K562 (cell line): ENCODE measurements around the gene SBF1. TPM values are rescaled to one million over a fixed set of nuclear protein-coding genes. Genes with fewer than 3 reads are reported as not detected.
"Not testable (repeated sequence)": the region's sequence is repeated elsewhere in the genome, so short reads cannot be mapped to it uniquely, and the experiment has no call there.

Source experiments
- ATAC-seq: fragments of 200-7000 bp; cut with Tn5 transposase; 3 replicates; pipeline ENCODE4 v1.9.1; 2020; ENCODE audit warnings: moderate library complexity
- BruUV-seq: library from RNA; stranded (reverse); fragments of 400-500 nt; replicated peaks from 2 replicates; lab custom pipeline; 2021; lab: Mats Ljungman, UMichigan
- CTCF ChIA-PET: fragments of 300-600 bp; formaldehyde crosslinking; extraction: SDS; loops from one replicate; lab custom pipeline; 2021; ENCODE audit warnings: low intra/inter-chr PET ratio; lab: Yijun Ruan, JAX
- POLR2A ChIA-PET: fragments of 300-600, 350-650 bp; sonication (Branson Sonifier 250); formaldehyde crosslinking; extraction: SDS; loops from one replicate; lab custom pipeline; 2021; ENCODE audit warnings: antibody characterized with exemption, inconsistent platforms; lab: Yijun Ruan, JAX
- DNase-seq, 4 experiments: peaks; one replicate each; pipeline versions ENCODE4 v3.0.0 to v3.0.0-alpha.2; 2011 to 2018; ENCODE audit warnings: low spot score in 3 of 4, mixed read lengths in 3 of 4; ENCODE audit errors: extremely low read depth in 1 of 4
- FAIRE-seq: peaks from 2 replicates; lab custom pipeline; 2011; peaks lifted over from hg19 to GRCh38; lab: Jason Lieb, UNC
- H2AFZ ChIP-seq: 2 replicates; pipeline ENCODE4 v1.6.0; 2011; ENCODE audit warnings: low read depth, low read length, control low read depth, inconsistent platforms
- H3K27ac ChIP-seq: fragments of 200-600 bp; 3 replicates; pipeline ENCODE4 v1.8.0; 2011; ENCODE audit warnings: low read depth, mild to moderate bottlenecking, control low read depth, inconsistent platforms, low read length, moderate library complexity, mixed read lengths; ENCODE audit errors: extremely low read depth
- H3K27me3 ChIP-seq, 2 experiments: fragments of 300-600 bp in 1 of 2; 2 replicates in 1 of 2; 3 replicates in 1 of 2; pipeline versions ENCODE4 v1.6.0 to v1.8.0; 2011; ENCODE audit warnings: inconsistent platforms in 2 of 2, low read length in 2 of 2, mild to moderate bottlenecking in 1 of 2, mixed read lengths in 1 of 2, moderate library complexity in 1 of 2; ENCODE audit not compliant: control insufficient read depth in 2 of 2, insufficient read depth in 2 of 2
- H3K36me3 ChIP-seq: fragments of 300-600 bp; 3 replicates; pipeline ENCODE4 v1.8.0; 2011; ENCODE audit warnings: mild to moderate bottlenecking, low read length, inconsistent platforms; ENCODE audit not compliant: control insufficient read depth, insufficient read depth
- H3K4me1 ChIP-seq, 2 experiments: fragments of 200-600 bp in 1 of 2; replicated peaks in 1 of 2; 2 replicates in 1 of 2; 3 replicates in 1 of 2; pipeline versions ENCODE4 v1.5.1 to v1.8.0; 2011; ENCODE audit warnings: inconsistent platforms in 2 of 2, low read length in 2 of 2, mild to moderate bottlenecking in 1 of 2, mixed read lengths in 1 of 2, moderate library complexity in 1 of 2; ENCODE audit not compliant: control insufficient read depth in 2 of 2, insufficient read depth in 2 of 2
- H3K4me2 ChIP-seq: 2 replicates; pipeline ENCODE4 v1.6.1; 2011; ENCODE audit warnings: low read length, control low read depth, inconsistent platforms, mixed read lengths; ENCODE audit not compliant: insufficient read depth
- H3K4me3 ChIP-seq: fragments of 200-600 bp; sonication (generic), shearing (Covaris generic); 2 replicates; pipeline ENCODE4 v1.5.1; 2016; ENCODE audit warnings: control low read depth, inconsistent platforms
- H3K79me2 ChIP-seq: fragments of 200-600 bp; 3 replicates; pipeline ENCODE4 v1.8.0; 2011; ENCODE audit warnings: low read length, inconsistent platforms; ENCODE audit not compliant: control insufficient read depth, insufficient read depth
- H3K9ac ChIP-seq, 2 experiments: 2 replicates each; pipeline versions ENCODE4 v1.6.0 to v1.6.1; 2011; ENCODE audit warnings: low read depth in 2 of 2, low read length in 2 of 2, control low read depth in 1 of 2, inconsistent platforms in 1 of 2, mild to moderate bottlenecking in 1 of 2, mixed read lengths in 1 of 2; ENCODE audit not compliant: insufficient read depth in 1 of 2
- H3K9me1 ChIP-seq: one replicate; pipeline ENCODE4 v1.6.0; 2011; ENCODE audit warnings: inconsistent platforms, mild to moderate bottlenecking, low read length, moderate library complexity; ENCODE audit not compliant: control insufficient read depth, insufficient read depth
- H3K9me3 ChIP-seq: replicated peaks from 2 replicates; pipeline ENCODE4 v1.5.1; 2011; ENCODE audit warnings: low read depth, low read length, inconsistent platforms; ENCODE audit not compliant: control insufficient read depth, insufficient read depth
- H4K20me1 ChIP-seq: replicated peaks from 2 replicates; pipeline ENCODE4 v1.6.1; 2011; ENCODE audit warnings: low read length, inconsistent platforms, mixed read lengths; ENCODE audit not compliant: control insufficient read depth, insufficient read depth
- BRCA1 ChIP-seq, 2 experiments: fragments of 450-650 bp in 1 of 2; sonication (generic) in 1 of 2; formaldehyde crosslinking in 1 of 2; IDR thresholded peaks; 2 replicates each; pipeline versions ENCODE4 v1.5.0 to v1.6.1; 2017 to 2020; ENCODE audit warnings: mild to moderate bottlenecking in 1 of 2, missing genetic modification reagents in 1 of 2
- HNRNPL ChIP-seq: fragments of 200-400 bp; formaldehyde crosslinking; IDR thresholded peaks from 2 replicates; pipeline ENCODE4 v1.6.1; 2017; ENCODE audit warnings: low read depth, mild to moderate bottlenecking, low read length
- SUPT5H ChIP-seq: fragments of 450-650 bp; IDR thresholded peaks from 2 replicates; pipeline ENCODE4 v1.6.1; 2016
- ZFP1 ChIP-seq: fragments of 450-650 bp; formaldehyde crosslinking; IDR thresholded peaks from 2 replicates; pipeline ENCODE4 v1.4.0; 2020; ENCODE audit warnings: mild to moderate bottlenecking, mixed read lengths
- ZNF507 ChIP-seq: conservative IDR thresholded peaks from 2 replicates; pipeline ENCODE4 v1.6.1; 2017; ENCODE audit warnings: missing genetic modification characterization, missing compliant biosample characterization
- WGBS: fragments of 100-300 bp; shearing (Covaris generic); methylation state at CpG from one replicate; pipeline ENCODE4 v1.1.6; 2016; ENCODE audit warnings: low coverage, mixed read lengths; ENCODE audit not compliant: insufficient coverage; ENCODE audit errors: missing lambda C conversion rate; 5-methylcytosine and 5-hydroxymethylcytosine counted together
- in situ Hi-C: fragments of 300-500 bp; cut with MboI; formaldehyde crosslinking; loops from 4 replicates; pipeline ENCODE4 v1.15.0; 2018; ENCODE audit warnings: inconsistent platforms, mixed read lengths
- intact Hi-C: fragments of 100-400 bp; cut with micrococcal nuclease; formaldehyde crosslinking; loops from 2 replicates; pipeline ENCODE4 v1.14.2; 2022
- polyA plus RNA-seq, 8 experiments: library from polyadenylated mRNA; depleted of rRNA in 4 of 8; stranded (reverse) in 5 of 8; unstranded in 3 of 8; fragments of >200 nt; fragmentation: Nextera tagmentation in 2 of 8; fragmentation: Illumina TruSeq in 1 of 8; extraction: Ambion mirVana in 2 of 8; extraction: Trizol in 1 of 8; gene quantifications; 2 replicates each; pipeline versions ENCODE4 v1.2.1 to v1.2.3, GENCODE V29; 2011 to 2014; ENCODE audit warnings: inconsistent platforms in 1 of 8, missing spikeins in 1 of 8
- total RNA-seq, 7 experiments: library from RNA; depleted of rRNA in 6 of 7; stranded (reverse); fragments of >200 nt in 6 of 7; fragmentation: Illumina TruSeq in 2 of 7; extraction: Trizol in 2 of 7; gene quantifications; 2 replicates each; pipeline versions ENCODE4 v1.2.1 to v1.2.3, GENCODE V29; 2011 to 2021; ENCODE audit warnings: low replicate concordance in 1 of 7
- TF ChIP-seq, protein P1 (sequence below): fragments of 450-650 bp; IDR thresholded peaks from 2 replicates; pipeline ENCODE4 v1.7.1; 2018; ENCODE audit warnings: mild to moderate bottlenecking, low read depth; ENCODE audit not compliant: partially characterized antibody

Gene SBF1
- total and polyA plus RNA-seq, 9 of the 15 experiments (the other 6 are each of a cell fraction or from before 2014, with no cell fraction given), result 0.44 to 50.4 (median 11.4) TPM

- Histone ChIP-seq H3K27me3 (no peaks in the 10 kb centered on the region), H2AFZ (no peak overlapping the region), H3K79me2 (no peaks in the 10 kb centered on the region), H3K4me2 (no peak overlapping the region), H4K20me1 (no peaks in the 10 kb centered on the region), H3K9ac (no peak overlapping the region), H3K9me3 (no peaks in the 10 kb centered on the region), H3K4me3 (no peak overlapping the region), H3K36me3 (peaks cover 60% of the 10 kb centered on the region; the same call in 2 of the 3 replicates), H3K9me1 (no peaks in the 10 kb centered on the region), H3K27ac (no peak overlapping the region), H3K4me1 (peaks cover 0 to 3% of the 10 kb centered on the region in 2 experiments; a peak in 1 of 5 replicates)
- ATAC-seq (no peak), FAIRE-seq (no peak), DNase-seq (no peak)
- TF ChIP-seq ZFP1 (CRISPR knock-in tag) (no peak), ZNF507 (tag) (no peak), HNRNPL (0 out of 2 replicates have a peak, but pooled peaks have one; percentile 26), BRCA1 (IDR thresholded peaks at IDR 0.05) (no peak), BRCA1 (CRISPR knock-in tag; IDR thresholded peaks at IDR 0.05) (no peak), SUPT5H (no peak)
- TF ChIP-seq, protein P1, sequence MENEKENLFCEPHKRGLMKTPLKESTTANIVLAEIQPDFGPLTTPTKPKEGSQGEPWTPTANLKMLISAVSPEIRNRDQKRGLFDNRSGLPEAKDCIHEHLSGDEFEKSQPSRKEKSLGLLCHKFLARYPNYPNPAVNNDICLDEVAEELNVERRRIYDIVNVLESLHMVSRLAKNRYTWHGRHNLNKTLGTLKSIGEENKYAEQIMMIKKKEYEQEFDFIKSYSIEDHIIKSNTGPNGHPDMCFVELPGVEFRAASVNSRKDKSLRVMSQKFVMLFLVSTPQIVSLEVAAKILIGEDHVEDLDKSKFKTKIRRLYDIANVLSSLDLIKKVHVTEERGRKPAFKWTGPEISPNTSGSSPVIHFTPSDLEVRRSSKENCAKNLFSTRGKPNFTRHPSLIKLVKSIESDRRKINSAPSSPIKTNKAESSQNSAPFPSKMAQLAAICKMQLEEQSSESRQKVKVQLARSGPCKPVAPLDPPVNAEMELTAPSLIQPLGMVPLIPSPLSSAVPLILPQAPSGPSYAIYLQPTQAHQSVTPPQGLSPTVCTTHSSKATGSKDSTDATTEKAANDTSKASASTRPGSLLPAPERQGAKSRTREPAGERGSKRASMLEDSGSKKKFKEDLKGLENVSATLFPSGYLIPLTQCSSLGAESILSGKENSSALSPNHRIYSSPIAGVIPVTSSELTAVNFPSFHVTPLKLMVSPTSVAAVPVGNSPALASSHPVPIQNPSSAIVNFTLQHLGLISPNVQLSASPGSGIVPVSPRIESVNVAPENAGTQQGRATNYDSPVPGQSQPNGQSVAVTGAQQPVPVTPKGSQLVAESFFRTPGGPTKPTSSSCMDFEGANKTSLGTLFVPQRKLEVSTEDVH, result no peak
- 98% methylated on average over 11 of the region's 24 CpGs for WGBS
- ChIA-PET POLR2A (interaction anchor here (0.8 kb wide), 1 partner anchor 63 kb away, joined by 4 read pairs; no protein-coding TSS in a partner anchor), CTCF (no interaction called here)
- intact Hi-C loops, result no loop called here
- in situ Hi-C loops, result no loop called here
- BruUV-seq, result no TSS peak
Measured at GRCh38 chr22:50434849-50435248, 40.0 kb downstream of the SBF1 start.

DNA sequence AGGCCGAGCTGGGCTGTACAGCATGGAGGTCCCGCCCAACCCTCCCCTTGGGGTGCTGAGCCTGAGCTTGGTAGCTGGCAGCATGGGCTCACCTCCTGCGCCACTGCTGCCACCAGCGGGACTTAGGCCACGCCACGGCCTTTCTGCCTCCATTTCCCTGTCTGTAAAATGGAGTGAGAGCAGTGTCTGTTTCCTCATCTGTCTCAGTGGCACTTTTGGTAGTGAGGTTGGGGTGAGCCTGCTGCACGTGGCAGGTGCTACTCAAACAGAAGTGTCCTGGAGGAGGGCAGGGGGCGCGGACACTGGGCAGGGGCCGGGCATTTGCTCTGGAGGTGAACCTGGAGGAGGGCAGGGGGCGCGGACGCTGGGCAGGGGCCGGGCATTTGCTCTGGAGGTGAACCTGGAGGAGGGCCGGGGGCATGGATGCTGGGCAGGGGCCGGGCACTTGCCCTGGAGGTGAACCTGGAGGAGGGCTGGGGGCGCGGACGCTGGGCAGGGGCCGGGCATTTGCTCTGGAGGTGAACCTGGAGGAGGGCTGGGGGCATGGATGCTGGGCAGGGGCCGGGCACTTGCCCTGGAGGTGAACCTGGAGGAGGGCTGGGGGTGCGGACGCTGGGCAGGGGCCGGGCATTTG, 41.8 kb downstream of the SBF1 start:
- intact Hi-C loops, H2AFZ ChIP-seq, H3K9ac ChIP-seq, H3K9me3 ChIP-seq, H3K4me2 ChIP-seq, POLR2A ChIA-PET, CTCF ChIA-PET, in situ Hi-C loops, DNase-seq, H3K79me2 ChIP-seq, FAIRE-seq, H3K27ac ChIP-seq, H3K27me3 ChIP-seq, H3K9me1 ChIP-seq, H4K20me1 ChIP-seq, BruUV-seq, ATAC-seq, H3K4me1 ChIP-seq, H3K4me3 ChIP-seq: not testable (repeated sequence)
- H3K36me3 ChIP-seq, result peaks cover 57% of the 10 kb centered on the region; the same call in 2 of the 3 replicates
- 98% methylated on average over 7 of the region's 24 CpGs for WGBS
